ENCODE data around the gene WFDC1. TPM values are rescaled to one million over a fixed set of nuclear protein-coding genes. Genes with fewer than 3 reads are reported as not detected.

The WFDC1 gene
- total RNA-seq, 1 experiment from 2014 or later: not detected

DNA sequence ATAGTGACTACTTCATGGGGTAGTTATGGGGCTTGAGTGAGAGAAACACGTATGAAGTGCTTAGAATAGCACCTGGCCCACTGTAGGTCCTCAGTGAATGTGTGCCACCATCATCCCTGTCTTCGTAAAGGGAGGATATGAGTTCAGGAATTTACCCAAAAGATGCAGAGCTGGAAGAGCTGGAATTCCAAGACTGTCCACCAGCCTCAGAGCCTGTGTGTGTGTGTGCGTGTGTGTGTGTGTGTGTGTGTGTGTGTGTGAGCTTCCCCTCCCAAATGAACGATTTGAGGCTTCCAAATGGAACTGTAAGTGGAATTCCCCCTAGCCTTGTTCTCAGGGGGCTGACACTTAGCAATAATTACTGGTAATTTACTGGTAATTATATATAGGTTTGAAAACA is 27.3 kb downstream of the WFDC1 start:
- DNase-seq: no peak
- no peaks in the 10 kb centered on the region for H3K79me2 ChIP-seq (ENCODE audit: low read length)
- no peaks in the 10 kb centered on the region for H3K4me1 ChIP-seq (ENCODE audit: low read length)
- no peaks in the 10 kb centered on the region for H3K36me3 ChIP-seq (ENCODE audit: insufficient read depth, low read length)
- H3K9me2 ChIP-seq (replicated peaks; ENCODE audit: insufficient read depth, low read length): no peaks in the 10 kb centered on the region; the same call in 1 of the 2 replicates
- H3K4me3 ChIP-seq (ENCODE audit: low read length): no peak overlapping the region
- no peak overlapping the region for H3K27ac ChIP-seq (ENCODE audit: low read length)
- no peak overlapping the region for H3K4me2 ChIP-seq (ENCODE audit: low read depth, low read length, poor library complexity, severe bottlenecking)
- H4K20me1 ChIP-seq (ENCODE audit: insufficient read depth, low read depth, low read length): no peaks in the 10 kb centered on the region
- H3K9ac ChIP-seq (ENCODE audit: low read length): no peak overlapping the region
- H2AFZ ChIP-seq (ENCODE audit: low read length): no peak overlapping the region
- H3K27me3 ChIP-seq (ENCODE audit: low read length): no peaks in the 10 kb centered on the region
- H3K9me3 ChIP-seq (ENCODE audit: low read length): no peaks in the 10 kb centered on the region

- H3K9ac ChIP-seq (ENCODE audit: low read length): no peak overlapping the region
- no peaks in the 10 kb centered on the region for H4K20me1 ChIP-seq (ENCODE audit: insufficient read depth, low read depth, low read length)
- H3K4me1 ChIP-seq (ENCODE audit: low read length): no peaks in the 10 kb centered on the region
- no peaks in the 10 kb centered on the region for H3K9me3 ChIP-seq (ENCODE audit: low read length)
- no peaks in the 10 kb centered on the region for H3K36me3 ChIP-seq (ENCODE audit: insufficient read depth, low read length)
- H3K4me3 ChIP-seq (ENCODE audit: low read length): no peak overlapping the region
- no peak for DNase-seq
- H2AFZ ChIP-seq (ENCODE audit: low read length): no peak overlapping the region
- no peak overlapping the region for H3K27ac ChIP-seq (ENCODE audit: low read length)
- H3K4me2 ChIP-seq (ENCODE audit: low read depth, low read length, poor library complexity, severe bottlenecking): no peak overlapping the region
- no peaks in the 10 kb centered on the region for H3K79me2 ChIP-seq (ENCODE audit: low read length)
- H3K27me3 ChIP-seq (ENCODE audit: low read length): no peaks in the 10 kb centered on the region
- H3K9me2 ChIP-seq (replicated peaks; ENCODE audit: insufficient read depth, low read length): no peaks in the 10 kb centered on the region; the same call in 1 of the 2 replicates
Measured at GRCh38 chr16:84322749-84323148, 28.1 kb downstream of the WFDC1 start.

DNA sequence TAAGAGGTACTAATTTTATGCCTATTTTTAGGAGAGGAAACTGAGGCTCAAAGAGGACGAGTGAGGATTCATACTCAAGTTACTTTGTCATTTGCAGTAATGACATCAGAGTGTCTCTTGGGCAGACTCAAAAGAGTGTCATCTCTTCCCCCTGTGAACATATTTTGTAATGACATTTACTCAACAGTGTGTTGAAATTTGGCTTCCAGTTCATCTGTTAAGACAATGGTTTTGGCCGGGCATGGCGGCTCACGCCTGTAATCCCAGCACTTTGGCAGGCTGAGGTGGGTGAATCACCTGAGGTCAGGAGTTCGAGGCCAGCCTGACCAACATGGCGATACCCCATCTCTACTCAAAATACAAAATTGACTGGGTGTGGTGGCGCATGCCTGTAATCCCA is 28.9 kb downstream of the WFDC1 start:
- Histone ChIP-seq H3K27me3 (ENCODE audit: low read length) (no peaks in the 10 kb centered on the region), H4K20me1 (ENCODE audit: insufficient read depth, low read depth, low read length) (no peaks in the 10 kb centered on the region), H2AFZ (ENCODE audit: low read length) (no peak overlapping the region), H3K4me3 (ENCODE audit: low read length) (no peak overlapping the region), H3K27ac (ENCODE audit: low read length) (no peak overlapping the region), H3K9me3 (ENCODE audit: low read length) (no peaks in the 10 kb centered on the region), H3K4me1 (ENCODE audit: low read length) (no peaks in the 10 kb centered on the region), H3K79me2 (ENCODE audit: low read length) (no peaks in the 10 kb centered on the region), H3K9me2 (replicated peaks; ENCODE audit: insufficient read depth, low read length) (no peaks in the 10 kb centered on the region; the same call in 1 of the 2 replicates), H3K4me2 (ENCODE audit: low read depth, low read length, poor library complexity, severe bottlenecking) (no peak overlapping the region), H3K36me3 (ENCODE audit: insufficient read depth, low read length) (no peaks in the 10 kb centered on the region), H3K9ac (ENCODE audit: low read length) (no peak overlapping the region)
- no peak for DNase-seq

- H3K9ac ChIP-seq (ENCODE audit: low read length): no peak overlapping the region
- H3K4me2 ChIP-seq (ENCODE audit: low read depth, low read length, poor library complexity, severe bottlenecking): no peak overlapping the region
- no peak overlapping the region for H3K27ac ChIP-seq (ENCODE audit: low read length)
- H3K27me3 ChIP-seq (ENCODE audit: low read length): no peaks in the 10 kb centered on the region
- H4K20me1 ChIP-seq (ENCODE audit: insufficient read depth, low read depth, low read length): no peaks in the 10 kb centered on the region
- no peak overlapping the region for H3K4me3 ChIP-seq (ENCODE audit: low read length)
- no peak overlapping the region for H2AFZ ChIP-seq (ENCODE audit: low read length)
- DNase-seq: no peak
- no peaks in the 10 kb centered on the region for H3K36me3 ChIP-seq (ENCODE audit: insufficient read depth, low read length)
- no peaks in the 10 kb centered on the region for H3K79me2 ChIP-seq (ENCODE audit: low read length)
- H3K9me3 ChIP-seq (ENCODE audit: low read length): no peaks in the 10 kb centered on the region
- no peaks in the 10 kb centered on the region for H3K4me1 ChIP-seq (ENCODE audit: low read length)
- H3K9me2 ChIP-seq (replicated peaks; ENCODE audit: insufficient read depth, low read length): no peaks in the 10 kb centered on the region; the same call in 1 of the 2 replicates
Measured at GRCh38 chr16:84324434-84325262, 30.0 kb downstream of the WFDC1 start.

GRCh38 chr16:84326545-84326944 is 31.9 kb downstream of the WFDC1 start:
- Histone ChIP-seq H3K4me2 (ENCODE audit: low read depth, low read length, poor library complexity, severe bottlenecking) (no peak overlapping the region), H4K20me1 (ENCODE audit: insufficient read depth, low read depth, low read length) (no peaks in the 10 kb centered on the region), H2AFZ (ENCODE audit: low read length) (no peak overlapping the region), H3K4me3 (ENCODE audit: low read length) (no peak overlapping the region), H3K36me3 (ENCODE audit: insufficient read depth, low read length) (no peaks in the 10 kb centered on the region), H3K9me2 (replicated peaks; ENCODE audit: insufficient read depth, low read length) (no peaks in the 10 kb centered on the region; the same call in 1 of the 2 replicates), H3K27ac (ENCODE audit: low read length) (no peak overlapping the region), H3K4me1 (ENCODE audit: low read length) (no peaks in the 10 kb centered on the region), H3K9ac (ENCODE audit: low read length) (no peak overlapping the region), H3K79me2 (ENCODE audit: low read length) (no peaks in the 10 kb centered on the region), H3K27me3 (ENCODE audit: low read length) (no peaks in the 10 kb centered on the region), H3K9me3 (ENCODE audit: low read length) (no peaks in the 10 kb centered on the region)
- no peak for DNase-seq

DNA sequence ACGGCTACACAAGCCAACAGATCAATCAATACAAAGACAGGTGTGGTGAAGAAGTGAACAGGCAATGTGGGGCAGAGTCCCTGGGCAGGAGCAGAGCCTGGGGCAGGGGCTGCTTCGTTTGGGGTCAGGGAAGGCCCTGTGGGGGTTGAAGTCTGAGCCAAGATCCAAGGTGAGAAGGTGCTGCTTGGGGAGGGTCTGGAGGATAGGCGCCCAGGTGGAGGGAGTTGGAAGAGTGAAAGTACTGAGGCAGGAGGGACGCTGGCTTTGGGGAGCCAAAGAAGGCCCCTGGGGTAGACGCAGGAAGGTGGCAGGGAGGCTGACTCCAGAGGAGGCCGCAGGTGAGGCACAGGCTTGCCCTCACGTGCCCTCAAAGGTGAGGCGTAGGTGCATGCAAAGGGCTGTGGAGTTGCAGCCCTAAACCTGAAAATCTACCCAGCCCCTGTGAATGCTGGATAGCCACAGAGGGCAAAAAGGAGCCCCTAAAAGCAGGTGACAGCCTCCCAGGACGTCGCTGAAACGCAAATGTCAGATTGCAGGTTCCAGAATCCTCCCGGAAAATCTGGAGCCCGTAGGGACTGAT is 33.3 kb downstream of the WFDC1 start:
- Histone ChIP-seq H3K9me3 (ENCODE audit: low read length) (no peaks in the 10 kb centered on the region), H3K36me3 (ENCODE audit: insufficient read depth, low read length) (no peaks in the 10 kb centered on the region), H3K9ac (ENCODE audit: low read length) (no peak overlapping the region), H3K27me3 (ENCODE audit: low read length) (no peaks in the 10 kb centered on the region), H3K79me2 (ENCODE audit: low read length) (no peaks in the 10 kb centered on the region), H4K20me1 (ENCODE audit: insufficient read depth, low read depth, low read length) (no peaks in the 10 kb centered on the region), H3K27ac (ENCODE audit: low read length) (no peak overlapping the region), H2AFZ (ENCODE audit: low read length) (no peak overlapping the region), H3K4me1 (ENCODE audit: low read length) (no peaks in the 10 kb centered on the region), H3K4me2 (ENCODE audit: low read depth, low read length, poor library complexity, severe bottlenecking) (no peak overlapping the region), H3K4me3 (ENCODE audit: low read length) (no peak overlapping the region), H3K9me2 (replicated peaks; ENCODE audit: insufficient read depth, low read length) (no peaks in the 10 kb centered on the region; the same call in 1 of the 2 replicates)
- DNase-seq: no peak

- Histone ChIP-seq H3K4me1 (ENCODE audit: low read length) (no peaks in the 10 kb centered on the region), H4K20me1 (ENCODE audit: insufficient read depth, low read depth, low read length) (no peaks in the 10 kb centered on the region), H2AFZ (ENCODE audit: low read length) (no peak overlapping the region), H3K4me3 (ENCODE audit: low read length) (no peak overlapping the region), H3K4me2 (ENCODE audit: low read depth, low read length, poor library complexity, severe bottlenecking) (no peak overlapping the region), H3K27me3 (ENCODE audit: low read length) (no peaks in the 10 kb centered on the region), H3K9ac (ENCODE audit: low read length) (no peak overlapping the region), H3K9me2 (replicated peaks; ENCODE audit: insufficient read depth, low read length) (no peaks in the 10 kb centered on the region; the same call in 1 of the 2 replicates), H3K79me2 (ENCODE audit: low read length) (no peaks in the 10 kb centered on the region), H3K36me3 (ENCODE audit: insufficient read depth, low read length) (no peaks in the 10 kb centered on the region), H3K9me3 (ENCODE audit: low read length) (no peaks in the 10 kb centered on the region), H3K27ac (ENCODE audit: low read length) (no peak overlapping the region)
- no peak for DNase-seq
Measured at GRCh38 chr16:84329016-84329415, 34.3 kb downstream of the WFDC1 start.

DNA sequence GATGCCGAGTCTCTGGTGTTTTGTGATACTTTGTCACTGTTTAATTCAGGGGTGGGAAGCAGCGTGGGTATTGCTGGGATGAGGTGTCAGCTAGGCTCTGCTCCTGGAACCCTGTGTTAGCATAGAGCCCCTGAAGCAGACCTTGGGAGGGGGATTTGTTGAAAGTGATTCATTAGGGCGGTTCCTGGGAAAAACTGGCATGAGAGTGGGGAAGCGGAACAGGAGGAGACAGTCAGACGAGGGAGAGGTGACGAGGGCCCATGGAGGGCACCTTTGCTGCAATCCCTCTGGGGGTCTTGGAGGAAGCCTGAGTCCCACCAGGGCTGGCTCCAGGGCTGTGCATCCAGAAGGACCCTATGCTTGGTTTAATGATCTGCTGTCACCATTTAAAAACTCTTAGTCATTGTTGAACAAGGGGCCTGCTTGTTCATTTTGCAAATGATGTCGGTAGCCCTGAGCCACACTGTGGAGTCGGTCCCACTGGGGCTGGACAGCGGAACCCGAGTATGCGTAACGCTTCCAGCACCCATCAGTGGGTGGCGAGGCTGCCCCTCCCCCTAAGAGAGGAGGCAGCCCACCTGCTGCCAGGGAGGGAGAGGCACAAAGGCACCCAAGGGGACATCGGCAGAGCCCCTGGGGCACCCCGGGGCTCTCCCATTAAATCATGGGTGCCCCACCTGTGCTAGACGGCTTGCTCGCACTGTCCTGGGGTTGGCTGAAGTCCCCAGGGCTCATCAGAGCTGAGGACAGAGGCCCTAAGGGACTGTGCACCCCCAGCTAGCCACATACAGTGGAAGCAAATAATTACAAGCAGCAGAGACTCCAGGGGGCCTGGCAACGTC is 35.4 kb downstream of the WFDC1 start:
- no peak for DNase-seq
- Histone ChIP-seq H4K20me1 (ENCODE audit: insufficient read depth, low read depth, low read length) (no peaks in the 10 kb centered on the region), H2AFZ (ENCODE audit: low read length) (no peak overlapping the region), H3K9me3 (ENCODE audit: low read length) (no peaks in the 10 kb centered on the region), H3K36me3 (ENCODE audit: insufficient read depth, low read length) (no peaks in the 10 kb centered on the region), H3K27me3 (ENCODE audit: low read length) (no peaks in the 10 kb centered on the region), H3K27ac (ENCODE audit: low read length) (no peak overlapping the region), H3K4me1 (ENCODE audit: low read length) (no peaks in the 10 kb centered on the region), H3K79me2 (ENCODE audit: low read length) (no peaks in the 10 kb centered on the region), H3K4me2 (ENCODE audit: low read depth, low read length, poor library complexity, severe bottlenecking) (no peak overlapping the region), H3K9me2 (replicated peaks; ENCODE audit: insufficient read depth, low read length) (no peaks in the 10 kb centered on the region; the same call in 1 of the 2 replicates), H3K9ac (ENCODE audit: low read length) (no peak overlapping the region), H3K4me3 (ENCODE audit: low read length) (no peak overlapping the region)

Data from Karpas-422 (cell line).